Dermis blood vessel endothelial cell (primary cell): ENCODE data around the gene OSBPL9. TPM values are rescaled to one million over a fixed set of nuclear protein-coding genes. Genes with fewer than 3 reads are reported as not detected.
A peak's percentile ranks its signal among the peaks of the same experiment; 100 is the strongest.

ENCODE experiments used
- DNase-seq: peaks from one replicate; pipeline ENCODE4 v3.0.0; 2010
- total RNA-seq: library from RNA; depleted of rRNA; stranded (reverse); fragments of >200 nt; gene quantifications from 2 replicates; pipeline ENCODE4 v1.2.3, GENCODE V29; 2014

The OSBPL9 gene
- total RNA-seq, 1 donor from 2014 or later, result 96.1 TPM

GRCh38 chr1:51744506-51745303 is 127.8 kb downstream of the OSBPL9 start:
- no peak for DNase-seq

DNA sequence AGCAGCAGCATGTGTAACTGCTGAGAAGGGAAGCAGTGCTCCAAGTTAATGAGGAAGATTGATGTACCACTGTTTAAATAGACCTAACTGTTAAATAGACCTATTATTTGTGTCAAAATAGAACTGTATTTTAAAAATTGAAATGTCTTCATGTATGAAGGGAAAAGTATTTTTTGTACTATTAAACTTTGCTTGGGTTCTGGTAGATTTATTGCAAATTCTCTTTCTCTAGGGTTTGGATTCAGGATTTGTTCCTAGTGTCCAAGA is 128.3 kb downstream of the OSBPL9 start:
- no peak for DNase-seq

DNA sequence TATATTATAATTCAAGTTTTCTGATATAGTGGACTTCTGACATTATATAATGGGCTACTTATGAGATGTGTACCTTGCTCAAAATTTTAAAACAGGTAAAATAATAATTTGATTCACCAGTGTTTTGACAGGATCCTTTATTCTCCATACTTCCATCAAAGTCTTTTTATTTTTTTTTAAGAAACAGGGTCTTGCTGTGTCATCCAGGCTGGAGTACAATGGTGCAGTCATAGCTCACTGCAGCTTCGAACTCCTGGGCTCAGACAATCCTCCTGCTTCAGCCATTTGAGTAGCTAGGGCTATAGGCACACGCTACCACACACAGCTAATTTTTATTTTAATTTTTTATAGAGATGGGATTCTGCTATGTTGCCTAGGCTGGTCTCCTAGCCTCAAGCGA is 132.3 kb downstream of the OSBPL9 start:
- no peak for DNase-seq

GRCh38 chr1:51750218-51750617 is 133.3 kb downstream of the OSBPL9 start:
- peak; percentile 85 for DNase-seq

DNA sequence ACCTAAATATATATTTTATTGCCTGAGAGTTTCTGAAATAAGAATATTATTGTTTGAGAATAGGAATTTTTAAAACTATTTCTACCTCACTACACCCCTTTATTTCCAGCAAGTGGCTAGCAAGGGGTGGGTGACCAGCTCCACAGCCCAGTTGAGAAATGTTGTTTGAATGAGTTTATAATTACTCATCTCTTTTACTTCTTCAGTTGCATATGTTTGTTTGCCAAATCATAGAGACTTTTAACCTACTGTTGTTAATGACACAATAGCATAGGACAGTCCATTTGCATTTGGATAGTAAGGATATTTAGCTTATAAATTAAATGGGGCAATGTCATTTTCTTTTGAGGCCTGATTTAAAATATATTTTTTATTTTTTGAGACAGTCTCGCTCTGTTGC is 133.8 kb downstream of the OSBPL9 start:
- DNase-seq, result no peak

- DNase-seq, result no peak
These were observed 135.4 kb downstream of the OSBPL9 start for GRCh38 chr1:51752073-51752948.

- no peak for DNase-seq
These were observed 137.1 kb downstream of the OSBPL9 start for GRCh38 chr1:51753969-51754368.

GRCh38 chr1:51754666-51755065 is 137.8 kb downstream of the OSBPL9 start:
- no peak for DNase-seq

DNA sequence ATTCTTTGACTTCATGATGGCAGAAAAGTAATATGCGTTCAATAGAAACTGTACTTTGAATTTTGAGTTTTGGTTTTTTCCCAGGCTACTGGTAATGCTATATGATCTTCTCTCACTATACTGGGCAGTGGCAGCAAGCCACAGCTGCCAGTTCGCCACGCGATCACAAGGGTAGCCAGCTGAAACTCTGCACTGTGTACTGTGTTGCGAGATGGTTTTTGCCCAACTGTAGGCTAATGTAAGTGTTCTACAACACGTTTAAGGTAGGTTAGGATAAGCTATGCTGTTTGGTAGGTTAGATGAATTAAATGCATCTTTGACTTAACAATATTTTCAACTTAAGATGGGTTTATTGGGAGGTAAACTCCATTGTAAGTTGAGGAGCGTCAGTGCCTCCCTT is 138.5 kb downstream of the OSBPL9 start:
- no peak for DNase-seq

DNA sequence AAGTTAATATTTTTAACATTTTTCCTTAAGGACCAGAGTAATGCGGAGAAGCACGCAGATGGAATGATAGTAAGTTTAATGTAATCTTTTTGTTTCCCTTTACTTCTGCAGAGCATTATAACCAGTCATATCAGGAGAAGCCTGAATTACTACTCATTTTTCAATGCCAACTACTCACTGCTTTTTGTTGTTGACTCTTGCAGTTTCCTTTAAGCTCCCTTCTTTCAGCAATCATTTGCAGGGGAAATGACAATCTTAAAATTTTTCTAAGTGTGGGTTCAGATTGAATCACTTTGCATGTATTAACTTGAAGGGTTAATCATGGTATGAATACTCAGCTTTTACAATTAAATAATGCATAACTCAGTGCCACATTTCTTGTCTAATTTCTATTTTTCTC is 139.4 kb downstream of the OSBPL9 start:
- no peak for DNase-seq

GRCh38 chr1:51758310-51758709 is 141.4 kb downstream of the OSBPL9 start:
- no peak for DNase-seq

- peak; percentile 45 for DNase-seq
These were observed 144.0 kb downstream of the OSBPL9 start for GRCh38 chr1:51760872-51761271.

DNA sequence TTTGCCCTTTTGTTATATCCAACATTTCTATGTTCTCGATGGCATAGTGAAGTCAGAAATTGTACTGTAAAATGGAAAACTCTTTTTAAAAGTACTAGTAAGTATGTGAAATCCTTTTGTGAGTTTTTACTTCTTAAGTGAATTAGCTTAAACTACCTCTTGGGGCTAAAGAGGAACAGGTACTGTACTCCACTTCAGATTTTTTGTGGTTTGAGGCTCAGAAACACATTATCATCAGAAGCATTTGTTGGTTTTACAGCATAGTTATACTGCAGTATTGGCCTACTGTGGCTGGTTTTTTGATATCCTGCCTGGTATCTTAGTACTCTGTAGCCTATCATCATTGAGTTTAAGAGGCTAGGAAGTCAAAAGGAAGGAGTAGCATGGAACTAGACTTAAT is 144.5 kb downstream of the OSBPL9 start:
- DNase-seq, result no peak

- peak; percentile 84 for DNase-seq
These were observed 152.2 kb downstream of the OSBPL9 start for GRCh38 chr1:51768971-51769588.

- DNase-seq, result no peak
These were observed 159.5 kb downstream of the OSBPL9 start for GRCh38 chr1:51776408-51776807.

DNA sequence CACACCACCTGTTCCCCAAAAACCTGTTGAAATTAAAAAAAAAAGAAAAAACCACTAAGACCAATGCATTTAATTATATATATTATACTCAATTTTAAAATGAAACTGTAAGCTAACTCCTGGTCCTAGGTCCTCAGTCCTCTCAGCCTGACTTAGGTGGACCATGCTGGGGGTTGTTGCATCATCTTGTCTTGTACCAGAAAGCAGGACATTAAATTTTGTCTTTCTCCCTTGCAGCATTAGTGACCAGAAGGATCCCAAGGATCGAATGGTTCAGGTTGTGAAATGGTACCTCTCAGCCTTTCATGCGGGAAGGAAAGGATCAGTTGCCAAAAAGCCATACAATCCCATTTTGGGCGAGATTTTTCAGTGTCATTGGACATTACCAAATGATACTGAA is 164.0 kb downstream of the OSBPL9 start:
- no peak for DNase-seq

DNA sequence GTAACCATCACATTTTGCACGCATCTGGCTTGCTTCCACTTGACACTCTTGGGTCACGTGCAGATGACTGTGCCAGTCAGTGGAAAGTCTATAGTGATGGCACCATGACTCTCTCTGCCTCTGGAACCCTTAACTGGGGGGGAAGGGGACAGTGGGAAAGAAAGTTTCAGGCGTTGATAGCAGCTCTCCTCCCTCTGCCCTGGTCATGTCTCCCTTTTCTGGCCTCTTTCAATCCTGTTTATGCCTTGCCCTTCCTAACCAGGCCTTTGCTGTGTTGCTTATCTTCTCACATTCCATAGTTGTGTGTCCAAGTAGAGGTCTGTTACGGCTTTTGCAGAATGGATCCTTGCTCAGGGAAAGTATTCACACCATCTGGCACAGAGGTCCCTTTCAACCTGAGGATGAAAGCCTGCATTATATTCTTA is 168.1 kb downstream of the OSBPL9 start:
- no peak for DNase-seq

DNA sequence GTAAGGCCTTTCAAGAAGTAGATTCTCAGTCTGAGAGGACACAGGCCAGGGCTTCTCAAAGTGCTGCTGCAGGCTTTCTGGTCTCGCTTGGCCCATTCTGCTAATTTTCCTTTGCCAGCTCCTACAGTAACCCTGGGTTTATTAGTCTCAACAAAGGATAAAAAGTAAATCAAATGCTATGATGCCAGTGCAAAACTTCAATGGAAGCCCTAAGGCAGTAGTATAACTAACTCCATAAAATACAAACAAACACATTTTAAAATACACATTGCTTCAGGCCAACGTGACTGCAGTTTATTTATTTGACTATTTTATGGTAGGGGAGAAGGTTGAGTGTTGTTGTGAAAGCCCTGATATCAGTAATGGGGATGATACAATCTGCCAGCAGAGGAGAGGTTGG is 172.0 kb downstream of the OSBPL9 start:
- no peak for DNase-seq

GRCh38 chr1:51789342-51789741 is 172.4 kb downstream of the OSBPL9 start:
- no peak for DNase-seq

DNA sequence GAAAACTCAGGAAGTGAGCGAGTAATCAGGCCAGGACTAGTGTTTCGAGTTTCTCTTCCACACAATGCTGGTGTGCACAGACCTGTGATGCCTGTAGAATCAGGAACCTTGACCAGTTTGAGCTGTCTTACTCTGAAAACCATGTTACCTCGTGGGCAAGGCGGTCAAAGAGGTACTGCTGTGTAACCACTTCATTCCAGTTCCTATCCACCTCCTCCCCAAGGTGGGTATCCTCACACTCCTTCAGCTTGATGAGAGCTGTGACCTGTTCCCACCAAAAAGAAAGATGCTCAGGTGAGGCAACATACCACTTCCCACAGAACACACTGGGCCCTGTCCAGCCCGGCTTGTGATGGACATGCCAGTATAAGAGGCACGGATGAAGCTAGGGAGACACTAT is 173.5 kb downstream of the OSBPL9 start:
- no peak for DNase-seq

- DNase-seq, result no peak
These were observed 175.0 kb downstream of the OSBPL9 start for GRCh38 chr1:51791888-51792287.

- peak; percentile 48 for DNase-seq
These were observed 176.0 kb downstream of the OSBPL9 start for GRCh38 chr1:51792864-51793263.

- DNase-seq, result no peak
These were observed 177.4 kb downstream of the OSBPL9 start for GRCh38 chr1:51794260-51794659.

DNA sequence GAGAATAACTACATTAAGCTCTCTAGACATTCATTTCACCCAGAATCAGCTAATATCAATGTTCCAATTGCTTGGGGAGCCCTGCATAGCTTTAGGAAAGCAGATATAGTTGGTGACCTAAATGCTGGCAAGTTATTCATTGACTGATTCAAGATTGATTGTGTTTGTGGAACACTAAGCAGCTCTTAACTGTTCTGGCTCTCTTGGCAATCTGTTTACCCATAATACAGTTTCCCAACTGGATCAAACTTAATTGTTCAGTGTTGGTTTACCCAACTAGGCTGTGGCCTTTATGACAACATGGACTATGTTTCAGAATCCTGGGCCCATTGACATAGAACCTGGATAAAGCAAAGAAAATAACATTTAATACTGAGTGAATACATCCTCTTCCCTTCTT is 178.0 kb downstream of the OSBPL9 start:
- DNase-seq, result no peak
